ENCODE results near the gene FAM204A. TPM values are rescaled to one million over a fixed set of nuclear protein-coding genes. Genes with fewer than 3 reads are reported as not detected.

The FAM204A gene
- total and polyA plus RNA-seq, 2 of the 13 experiments (the other 11 are each of a cell fraction or from before 2014, with no cell fraction given), result 9.2 to 61.0 TPM

- TF ChIP-seq ZBTB10 (CRISPR knock-in tag; IDR thresholded peaks at IDR 0.05; ENCODE audit: borderline replicate concordance), result no peak
- no peak for TF ChIP-seq MBNL3 (CRISPR knock-in tag; conservative IDR thresholded peaks at IDR 0.05)
- no peak for TF ChIP-seq NFATC3 (CRISPR knock-in tag; IDR thresholded peaks at IDR 0.05)
- peak; percentile 97 for TF ChIP-seq KAT8 (CRISPR knock-in tag; IDR thresholded peaks at IDR 0.05)
- no peak for TF ChIP-seq RARA (CRISPR knock-in tag; IDR thresholded peaks at IDR 0.05)
- TF ChIP-seq MBD4 (IDR thresholded peaks at IDR 0.05; ENCODE audit: borderline replicate concordance, low read length), result no peak
- peak; percentile 86 for TF ChIP-seq ZFY (CRISPR knock-in tag; IDR thresholded peaks at IDR 0.05)
- no peak for TF ChIP-seq MEIS1 (CRISPR knock-in tag; IDR thresholded peaks at IDR 0.05; ENCODE audit: borderline replicate concordance)
- TF ChIP-seq KDM1A (CRISPR knock-in tag; IDR thresholded peaks at IDR 0.05), result no peak
- no peak for TF ChIP-seq ZHX1 (CRISPR knock-in tag; IDR thresholded peaks at IDR 0.05; ENCODE audit: low read depth)
- peak; percentile 99 for TF ChIP-seq YY1 (IDR thresholded peaks at IDR 0.05; ENCODE audit: insufficient read depth, insufficient replicate concordance, low read depth, low read length)
- TF ChIP-seq SYNCRIP (IDR thresholded peaks at IDR 0.05; ENCODE audit: insufficient read depth, low read depth, low read length), result no peak
- 0 out of 2 replicates have a peak, but pooled peaks have one; percentile 46 for TF ChIP-seq KDM3A (CRISPR knock-in tag; IDR thresholded peaks at IDR 0.05; ENCODE audit: low read depth)
- TF ChIP-seq ZBTB49 (CRISPR knock-in tag; IDR thresholded peaks at IDR 0.05; ENCODE audit: borderline replicate concordance), result no peak
- TF ChIP-seq JUND (CRISPR knock-in tag; IDR thresholded peaks at IDR 0.05), result no peak
- TF ChIP-seq KLF12 (CRISPR knock-in tag; IDR thresholded peaks at IDR 0.05; ENCODE audit: borderline replicate concordance), result no peak
- no peak for TF ChIP-seq ZNF83 (CRISPR knock-in tag; IDR thresholded peaks at IDR 0.05; ENCODE audit: borderline replicate concordance)
- no peak for TF ChIP-seq KAT7 (CRISPR knock-in tag; IDR thresholded peaks at IDR 0.05; ENCODE audit: borderline replicate concordance)
- no peak for TF ChIP-seq ZSCAN12 (CRISPR knock-in tag; IDR thresholded peaks at IDR 0.05)
- TF ChIP-seq TAF15 (IDR thresholded peaks at IDR 0.05; ENCODE audit: low read depth, low read length, poor library complexity, severe bottlenecking), result no peak
- 0 out of 2 replicates have a peak, but pooled peaks have one; percentile 28 for TF ChIP-seq SMAD1 (CRISPR knock-in tag; IDR thresholded peaks at IDR 0.05; ENCODE audit: borderline replicate concordance, low read depth)
- no peak for TF ChIP-seq ZNF549 (CRISPR knock-in tag; IDR thresholded peaks at IDR 0.05)
Measured at GRCh38 chr10:118341791-118342637, at the start of gene FAM204A (continued).
